ENCODE data around the gene ARID1B. TPM values are rescaled to one million over a fixed set of nuclear protein-coding genes. Genes with fewer than 3 reads are reported as not detected.

ARID1B gene
- total and polyA plus RNA-seq, 2 donors (not counting 1 experiment from before 2014, with no cell fraction given): 47.2 to 280 TPM

GRCh38 chr6:157013649-157014304 is 236.6 kb downstream of the ARID1B start:
- CTCF ChIA-PET: no interaction called here
- Histone ChIP-seq H3K27me3 (replicated peaks in 1 of 4; ENCODE audit: control extremely low read depth in 1 of 4, control insufficient read depth in 3 of 4, insufficient read depth in 4 of 4, low read length in 3 of 4) (no peaks in the 10 kb centered on the region), H3K9ac (ENCODE audit: low read length) (no peak overlapping the region), H3K27ac (ENCODE audit: low read length in 2 of 2) (no peak overlapping the region), H3K79me2 (ENCODE audit: control insufficient read depth, insufficient read depth, low read length) (peaks cover 99% of the 10 kb centered on the region), H2AFZ (ENCODE audit: insufficient read depth, low read depth, low read length, poor library complexity, severe bottlenecking) (no peak overlapping the region), H3K4me2 (replicated peaks; ENCODE audit: low read depth, low read length, poor library complexity, severe bottlenecking) (no peak overlapping the region), H3K9me3 (ENCODE audit: control extremely low read depth in 1 of 3, control insufficient read depth in 2 of 3, insufficient read depth in 1 of 3, low read length in 2 of 3) (no peaks in the 10 kb centered on the region), H3K36me3 (replicated peaks in 1 of 2; ENCODE audit: control extremely low read depth in 1 of 2, control insufficient read depth in 1 of 2, extremely low read depth in 1 of 2, insufficient read depth in 2 of 2, low read length in 1 of 2) (no peaks in the 10 kb centered on the region), H4K20me1 (ENCODE audit: control insufficient read depth, insufficient read depth, low read length, poor library complexity, severe bottlenecking) (peaks cover 45% of the 10 kb centered on the region), H3K4me3 (ENCODE audit: control extremely low read depth in 1 of 5, extremely low read depth in 1 of 5, insufficient read depth in 1 of 5, low read depth in 2 of 5, low read length in 4 of 5) (no peak overlapping the region), H3K4me1 (ENCODE audit: control insufficient read depth in 2 of 2, insufficient read depth in 2 of 2, low read length in 2 of 2) (peaks cover 16 to 21% of the 10 kb centered on the region in 2 donors)
- no peak for TF ChIP-seq EZH2 (IDR thresholded peaks at IDR 0.05; ENCODE audit: borderline replicate concordance, insufficient read depth, low read depth, low read length, poor library complexity, severe bottlenecking)
- no peak for TF ChIP-seq CTCF (IDR thresholded peaks at IDR 0.05)
- DNase-seq (no peak), ATAC-seq (ENCODE audit: low read depth) (no peak)
- Mint-ChIP-seq H3K9me3 (ENCODE audit: insufficient read depth) (no peaks in the 10 kb centered on the region), H3K4me3 (no peak overlapping the region), H3K27ac (no peak overlapping the region), H3K4me1 (peaks cover 77% of the 10 kb centered on the region), H3K27me3 (no peaks in the 10 kb centered on the region)
- POLR2A ChIA-PET: no interaction called here
- 98% methylated on average over 4 of the region's 7 CpGs for WGBS (ENCODE audit: insufficient coverage)
- intact Hi-C loops (cut with micrococcal nuclease): no loop called here

GRCh38 chr6:157014871-157015270 is 237.7 kb downstream of the ARID1B start:
- Histone ChIP-seq H3K9me3 (ENCODE audit: control extremely low read depth in 1 of 3, control insufficient read depth in 2 of 3, insufficient read depth in 1 of 3, low read length in 2 of 3) (no peaks in the 10 kb centered on the region), H3K4me1 (ENCODE audit: control insufficient read depth in 2 of 2, insufficient read depth in 2 of 2, low read length in 2 of 2) (peaks cover 27 to 29% of the 10 kb centered on the region in 2 donors), H3K4me3 (ENCODE audit: control extremely low read depth in 1 of 5, extremely low read depth in 1 of 5, insufficient read depth in 1 of 5, low read depth in 2 of 5, low read length in 4 of 5) (no peak overlapping the region), H3K9ac (ENCODE audit: low read length) (no peak overlapping the region), H3K79me2 (ENCODE audit: control insufficient read depth, insufficient read depth, low read length) (peaks cover 96% of the 10 kb centered on the region), H3K27me3 (replicated peaks in 1 of 4; ENCODE audit: control extremely low read depth in 1 of 4, control insufficient read depth in 3 of 4, insufficient read depth in 4 of 4, low read length in 3 of 4) (no peaks in the 10 kb centered on the region), H4K20me1 (ENCODE audit: control insufficient read depth, insufficient read depth, low read length, poor library complexity, severe bottlenecking) (peaks cover 40% of the 10 kb centered on the region), H3K36me3 (replicated peaks in 1 of 2; ENCODE audit: control extremely low read depth in 1 of 2, control insufficient read depth in 1 of 2, extremely low read depth in 1 of 2, insufficient read depth in 2 of 2, low read length in 1 of 2) (no peaks in the 10 kb centered on the region), H2AFZ (ENCODE audit: insufficient read depth, low read depth, low read length, poor library complexity, severe bottlenecking) (no peak overlapping the region), H3K4me2 (replicated peaks; ENCODE audit: low read depth, low read length, poor library complexity, severe bottlenecking) (no peak overlapping the region), H3K27ac (ENCODE audit: low read length in 2 of 2) (no peak overlapping the region)
- DNase-seq (no peak), ATAC-seq (ENCODE audit: low read depth) (no peak)
- 92% methylated on average over 7 of the region's 7 CpGs for WGBS (ENCODE audit: insufficient coverage)
- H3K4me1 Mint-ChIP-seq: peaks cover 79% of the 10 kb centered on the region
- H3K27me3 Mint-ChIP-seq: no peaks in the 10 kb centered on the region
- no peak overlapping the region for H3K27ac Mint-ChIP-seq
- no peaks in the 10 kb centered on the region for H3K9me3 Mint-ChIP-seq (ENCODE audit: insufficient read depth)
- ChIA-PET POLR2A (interaction anchor here (0.6 kb wide), 1 partner anchor 83 kb away, joined by 8 read pairs; no protein-coding TSS in a partner anchor), CTCF (interaction anchor here (0.7 to 0.9 kb wide), 2 partner anchors 8 to 71 kb away, joined by 3 read pairs; no protein-coding TSS in a partner anchor)
- TF ChIP-seq EZH2 (IDR thresholded peaks at IDR 0.05; ENCODE audit: borderline replicate concordance, insufficient read depth, low read depth, low read length, poor library complexity, severe bottlenecking) (no peak), CTCF (IDR thresholded peaks at IDR 0.05) (no peak)
- intact Hi-C loops (cut with micrococcal nuclease): loop anchor here (5.0 kb wide), 1 partner anchor 38 kb away; no protein-coding TSS in a partner anchor
- no peak overlapping the region for H3K4me3 Mint-ChIP-seq
